B cell (primary cell): ENCODE measurements around the gene BRIP1.

Experiments
- EZH2 ChIP-seq: IDR thresholded peaks from 2 replicates; pipeline ENCODE4 v1.6.1; 2012; ENCODE audit warnings: borderline replicate concordance, low read depth, mild to moderate bottlenecking, moderate library complexity, low read length; ENCODE audit not compliant: insufficient read depth, poor library complexity, severe bottlenecking
- TF ChIP-seq, protein P1 (sequence below): fragments of 200-600 bp; IDR thresholded peaks from one replicate; pipeline ENCODE4 v1.8.0; 2022; ENCODE audit warnings: antibody characterized with exemption, mild to moderate bottlenecking

DNA sequence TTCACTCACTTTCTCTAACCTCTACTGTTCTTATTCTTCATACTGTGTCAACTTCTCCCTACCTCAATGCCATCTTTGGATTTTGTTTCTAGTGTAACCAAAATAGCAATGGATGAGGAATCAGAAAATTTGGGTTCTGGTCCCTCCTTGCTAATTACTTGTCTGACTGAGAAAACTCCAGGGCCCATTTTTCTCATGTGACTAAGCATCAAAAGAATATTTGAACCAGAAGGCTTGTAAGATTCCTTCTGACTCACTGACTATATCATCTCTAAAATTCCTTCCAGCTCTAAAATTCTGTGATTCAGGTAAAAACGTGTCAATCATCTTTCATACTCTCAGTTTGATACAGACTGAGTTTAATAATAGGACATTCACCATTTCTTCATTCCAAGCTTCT is 57.9 kb downstream of the BRIP1 start:
- TF ChIP-seq, protein P1, sequence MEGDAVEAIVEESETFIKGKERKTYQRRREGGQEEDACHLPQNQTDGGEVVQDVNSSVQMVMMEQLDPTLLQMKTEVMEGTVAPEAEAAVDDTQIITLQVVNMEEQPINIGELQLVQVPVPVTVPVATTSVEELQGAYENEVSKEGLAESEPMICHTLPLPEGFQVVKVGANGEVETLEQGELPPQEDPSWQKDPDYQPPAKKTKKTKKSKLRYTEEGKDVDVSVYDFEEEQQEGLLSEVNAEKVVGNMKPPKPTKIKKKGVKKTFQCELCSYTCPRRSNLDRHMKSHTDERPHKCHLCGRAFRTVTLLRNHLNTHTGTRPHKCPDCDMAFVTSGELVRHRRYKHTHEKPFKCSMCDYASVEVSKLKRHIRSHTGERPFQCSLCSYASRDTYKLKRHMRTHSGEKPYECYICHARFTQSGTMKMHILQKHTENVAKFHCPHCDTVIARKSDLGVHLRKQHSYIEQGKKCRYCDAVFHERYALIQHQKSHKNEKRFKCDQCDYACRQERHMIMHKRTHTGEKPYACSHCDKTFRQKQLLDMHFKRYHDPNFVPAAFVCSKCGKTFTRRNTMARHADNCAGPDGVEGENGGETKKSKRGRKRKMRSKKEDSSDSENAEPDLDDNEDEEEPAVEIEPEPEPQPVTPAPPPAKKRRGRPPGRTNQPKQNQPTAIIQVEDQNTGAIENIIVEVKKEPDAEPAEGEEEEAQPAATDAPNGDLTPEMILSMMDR, result no peak
- no peak for TF ChIP-seq EZH2
